ELF-1 (cell line): Measurements from ENCODE around the gene FALEC.

Experiments used
- DNase-seq: peaks from one replicate; pipeline ENCODE4 v3.0.0-alpha.2; 2016; ENCODE audit warnings: low read depth, low spot score

Gene FALEC

DNA sequence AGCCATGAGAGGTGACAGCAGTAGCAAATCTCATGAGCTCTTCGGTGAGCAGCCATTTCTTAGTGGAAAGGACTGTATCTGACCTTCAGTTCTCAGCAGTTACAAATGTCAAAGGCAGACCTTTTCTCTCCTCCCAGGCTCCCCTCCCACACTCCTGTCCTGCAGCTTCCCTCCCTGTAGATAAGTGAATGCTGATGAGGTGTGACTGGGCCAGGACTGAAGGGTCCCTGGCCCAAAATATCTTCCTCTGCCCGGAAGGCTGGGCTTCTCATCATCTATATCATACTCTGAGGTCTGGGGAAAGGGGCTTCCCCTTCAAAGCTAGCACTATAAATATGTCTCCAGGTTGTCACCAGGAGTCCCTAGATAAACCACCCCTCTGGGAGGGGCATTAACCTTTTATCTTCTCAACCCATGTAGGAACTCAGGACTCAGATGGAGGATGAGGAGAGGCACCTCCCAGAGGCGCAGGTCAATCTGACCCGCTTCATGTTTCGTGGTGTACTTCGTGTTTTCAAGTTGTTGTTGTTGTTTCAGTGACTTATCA, 30.0 kb downstream of the FALEC start:
- no peak for DNase-seq

DNA sequence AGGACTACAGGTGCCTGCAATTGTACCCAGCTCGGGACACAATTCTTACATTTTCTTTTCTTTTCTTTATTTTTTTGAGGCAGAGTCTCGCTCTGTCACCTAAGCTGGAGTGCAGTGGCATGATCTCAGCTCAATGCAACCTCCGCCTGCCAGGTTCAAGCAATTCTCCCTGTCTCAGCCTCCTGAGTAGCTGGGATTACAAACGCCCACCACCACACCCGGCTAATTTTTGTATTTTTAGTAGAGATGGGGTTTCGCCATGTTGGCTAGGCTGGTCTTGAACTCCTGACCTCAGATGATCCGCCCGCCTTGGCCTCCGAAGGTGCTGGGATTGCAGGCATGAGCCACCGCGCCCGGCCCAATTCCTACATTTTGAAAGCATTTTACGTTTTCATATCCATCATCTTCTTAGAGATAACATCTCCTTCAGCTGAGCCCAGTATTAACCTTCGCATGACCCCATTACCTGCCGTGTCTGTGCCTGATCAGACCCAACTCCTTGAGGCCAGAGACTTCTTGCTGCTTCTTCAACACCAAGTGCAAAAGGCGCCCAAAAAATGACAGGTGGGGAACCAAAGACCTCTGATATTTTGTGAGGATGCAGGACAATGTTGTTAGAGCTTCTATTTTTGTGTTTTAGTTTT, 30.9 kb downstream of the FALEC start:
- DNase-seq, result no peak

DNA sequence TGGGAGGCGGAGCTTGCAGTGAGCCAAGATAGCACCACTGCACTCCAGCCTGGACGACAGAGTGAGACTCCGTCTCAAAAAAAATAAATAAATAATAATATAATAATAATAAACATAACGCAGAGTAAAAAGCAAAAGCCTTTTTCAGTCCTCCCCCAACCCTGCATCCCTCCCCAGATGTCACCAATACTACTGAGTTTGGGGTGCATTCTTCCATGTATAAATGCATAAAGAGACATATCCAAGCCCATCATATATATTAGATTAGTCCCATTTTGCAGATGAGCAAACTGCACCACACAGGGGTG, 32.7 kb downstream of the FALEC start:
- no peak for DNase-seq

DNA sequence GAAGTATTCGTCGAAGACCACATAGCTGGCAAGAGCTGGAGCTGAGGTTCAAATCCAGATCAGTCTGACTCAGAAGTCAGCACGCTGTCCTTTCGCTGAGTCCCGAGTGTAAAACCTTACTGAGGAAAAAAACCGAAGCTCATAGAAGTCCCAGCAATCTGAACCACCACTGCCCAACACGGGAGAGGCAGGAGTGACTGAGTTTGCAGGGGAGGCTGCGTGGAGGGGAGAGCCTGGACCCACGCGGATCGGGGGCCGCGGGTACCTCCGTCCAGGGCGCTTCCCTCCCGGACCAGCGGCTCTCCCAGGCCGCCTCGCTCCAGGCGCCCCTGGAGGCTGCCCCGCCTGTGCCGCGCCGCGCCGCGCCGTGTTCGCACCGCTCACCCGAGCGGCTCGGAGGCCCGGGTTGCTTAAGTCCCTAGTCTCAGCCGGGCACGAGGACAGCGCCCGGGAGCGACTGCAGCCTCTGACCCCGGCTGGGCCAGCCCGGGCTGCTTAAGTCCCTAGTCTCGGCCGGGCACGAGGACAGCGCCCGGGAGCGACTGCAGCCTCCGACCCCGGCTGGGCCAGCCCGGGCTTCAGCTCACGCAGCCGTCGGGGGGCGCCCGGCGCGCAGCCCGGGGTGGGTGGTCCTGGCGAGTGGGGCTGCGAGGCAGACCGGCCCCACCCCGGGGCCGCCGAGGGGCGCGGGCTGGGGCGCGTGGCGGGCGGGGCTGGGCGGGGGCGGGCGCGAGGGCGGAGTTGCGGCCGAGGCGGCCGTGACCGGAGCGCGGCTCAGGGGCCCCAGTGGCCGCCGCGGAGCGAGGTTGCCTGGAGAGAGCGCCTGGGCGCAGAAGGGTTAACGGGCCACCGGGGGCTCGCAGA, 33.3 kb downstream of the FALEC start, which contains the start of gene ADAMTSL4:
Gene ADAMTSL4 (plus strand): TSS at position 777 of the 864 bp plus-strand sequence. CDS start 2,881 bp downstream, outside the sequence.
- DNase-seq, result peak; percentile 87

DNA sequence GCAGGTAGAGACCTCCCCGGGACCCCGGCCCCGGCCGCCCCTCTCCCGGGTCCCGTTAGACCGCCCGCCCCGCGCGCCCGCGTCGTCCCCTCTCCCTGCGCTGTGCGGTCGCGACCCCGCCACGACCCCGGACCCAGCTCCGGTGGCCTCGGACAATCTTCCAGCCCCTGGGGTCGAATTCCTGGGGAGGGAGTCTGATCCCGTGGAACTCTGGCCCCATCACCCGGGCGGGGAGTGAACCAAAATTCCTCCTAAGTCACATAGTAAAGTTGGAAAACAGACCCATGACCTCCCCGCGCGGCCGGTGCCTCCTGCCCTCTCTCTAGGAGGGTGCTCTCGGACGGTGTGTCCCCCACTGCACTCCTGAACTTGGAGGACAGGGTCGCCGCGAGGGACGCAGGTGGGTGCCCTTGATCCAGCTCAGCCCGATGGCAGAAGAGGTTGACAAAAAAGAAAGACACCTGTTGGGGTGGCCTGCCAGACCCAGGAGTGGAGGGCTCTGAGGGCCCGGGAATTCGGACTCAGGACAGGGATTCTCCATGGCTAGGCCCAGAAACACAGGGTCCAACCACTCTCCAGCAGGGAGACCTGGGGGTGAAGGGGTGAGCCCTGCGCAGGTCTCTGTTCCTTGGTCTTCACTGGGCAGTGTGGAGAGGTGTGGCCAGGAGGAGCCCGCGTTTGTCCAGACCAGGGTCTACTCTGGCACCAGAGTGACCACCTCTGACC, 34.1 kb downstream of the FALEC start:
- DNase-seq, result peak; percentile 74

DNA sequence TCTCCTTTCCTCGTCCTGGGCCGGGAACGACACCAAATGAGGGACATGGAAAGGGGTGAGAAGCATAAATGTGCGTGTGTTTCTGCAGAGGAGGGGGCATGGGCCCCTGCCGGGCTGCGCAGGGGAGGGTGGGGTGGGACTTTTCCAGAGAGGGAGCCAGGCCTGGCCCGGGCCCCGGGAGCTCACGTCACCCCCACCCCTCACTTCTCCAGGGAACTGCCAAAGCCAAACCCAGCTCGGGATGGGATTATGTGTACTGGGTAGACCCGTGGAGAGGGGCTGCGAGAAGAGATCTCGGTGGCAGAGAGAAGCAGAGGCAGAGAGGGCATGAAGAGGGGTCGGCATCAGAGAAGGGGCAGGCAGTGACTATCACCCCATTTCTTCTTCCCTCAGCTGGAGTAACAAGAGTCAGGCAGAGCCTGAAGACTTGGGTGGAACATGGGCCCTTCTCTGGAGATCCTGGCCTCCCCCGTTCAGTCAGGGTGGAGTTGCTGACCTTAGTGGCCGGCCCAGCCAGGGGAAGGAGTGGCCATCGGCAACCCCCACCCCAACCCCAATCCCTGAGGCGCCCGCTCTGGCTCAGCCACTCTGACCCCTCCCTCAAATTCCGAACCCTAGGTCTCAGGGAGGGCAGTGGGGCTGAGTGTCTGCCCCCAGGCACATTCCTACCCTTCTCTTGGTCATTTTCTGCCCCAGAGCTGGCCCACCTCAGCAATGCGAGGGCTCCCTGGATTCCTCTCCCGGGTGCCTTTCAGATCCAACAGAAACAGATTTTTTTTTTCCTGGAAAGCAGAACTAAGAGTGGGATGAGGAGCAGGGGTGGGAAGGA, 34.9 kb downstream of the FALEC start:
- DNase-seq, result peak; percentile 92

DNA sequence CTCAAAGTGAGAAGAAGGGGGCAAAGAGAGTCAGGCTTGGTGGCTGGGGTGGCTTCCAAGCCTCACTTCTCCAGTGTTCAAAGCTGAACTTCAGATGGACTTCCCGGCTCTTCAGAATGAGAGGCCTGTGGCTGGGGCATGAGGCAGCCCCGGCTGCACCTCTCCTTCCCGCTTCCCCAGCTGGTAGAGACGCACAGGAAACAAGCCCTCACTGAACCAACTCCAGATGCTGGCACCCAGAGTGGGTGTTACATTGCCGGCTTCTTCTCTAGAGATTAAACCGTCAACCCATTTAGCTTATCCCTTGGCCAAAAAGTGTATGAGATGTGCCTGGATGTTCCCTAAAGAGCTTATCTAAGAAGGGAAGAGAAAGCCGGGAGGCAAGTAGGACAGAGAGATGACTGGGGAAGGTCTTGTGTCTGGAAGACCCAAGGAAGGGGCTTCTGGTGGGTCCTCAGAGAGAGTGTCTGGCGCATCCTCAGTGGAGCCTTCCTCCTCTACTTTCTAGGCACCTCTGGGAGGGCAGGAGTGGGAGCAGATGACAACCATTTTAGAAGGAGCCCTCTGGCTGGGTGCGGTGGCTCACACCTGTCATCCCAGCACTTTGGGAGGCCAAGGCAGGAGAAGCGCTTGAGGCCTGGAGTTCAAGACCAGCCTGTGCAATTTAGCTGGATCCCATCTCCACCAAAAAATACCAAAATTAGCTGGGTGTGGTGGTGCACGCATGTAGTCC, 35.7 kb downstream of the FALEC start:
- no peak for DNase-seq

DNA sequence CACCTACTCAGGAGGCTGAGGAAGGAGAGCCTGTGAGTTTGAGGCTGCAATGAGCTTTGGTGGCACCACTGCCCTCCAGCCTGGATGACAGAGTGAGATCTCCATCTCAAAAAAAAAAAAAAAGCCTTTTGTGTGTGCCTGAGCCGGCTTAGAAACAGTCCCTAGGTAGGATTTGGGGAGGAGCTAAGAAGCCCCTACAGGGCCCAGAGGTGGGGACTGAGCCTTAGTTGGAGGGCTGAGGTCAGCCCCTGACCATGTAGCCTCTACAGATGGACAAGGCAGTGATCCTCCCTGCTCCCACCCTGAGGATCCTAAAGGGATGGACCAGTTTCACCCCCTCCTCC, 36.2 kb downstream of the FALEC start:
- DNase-seq, result peak; percentile 64

DNA sequence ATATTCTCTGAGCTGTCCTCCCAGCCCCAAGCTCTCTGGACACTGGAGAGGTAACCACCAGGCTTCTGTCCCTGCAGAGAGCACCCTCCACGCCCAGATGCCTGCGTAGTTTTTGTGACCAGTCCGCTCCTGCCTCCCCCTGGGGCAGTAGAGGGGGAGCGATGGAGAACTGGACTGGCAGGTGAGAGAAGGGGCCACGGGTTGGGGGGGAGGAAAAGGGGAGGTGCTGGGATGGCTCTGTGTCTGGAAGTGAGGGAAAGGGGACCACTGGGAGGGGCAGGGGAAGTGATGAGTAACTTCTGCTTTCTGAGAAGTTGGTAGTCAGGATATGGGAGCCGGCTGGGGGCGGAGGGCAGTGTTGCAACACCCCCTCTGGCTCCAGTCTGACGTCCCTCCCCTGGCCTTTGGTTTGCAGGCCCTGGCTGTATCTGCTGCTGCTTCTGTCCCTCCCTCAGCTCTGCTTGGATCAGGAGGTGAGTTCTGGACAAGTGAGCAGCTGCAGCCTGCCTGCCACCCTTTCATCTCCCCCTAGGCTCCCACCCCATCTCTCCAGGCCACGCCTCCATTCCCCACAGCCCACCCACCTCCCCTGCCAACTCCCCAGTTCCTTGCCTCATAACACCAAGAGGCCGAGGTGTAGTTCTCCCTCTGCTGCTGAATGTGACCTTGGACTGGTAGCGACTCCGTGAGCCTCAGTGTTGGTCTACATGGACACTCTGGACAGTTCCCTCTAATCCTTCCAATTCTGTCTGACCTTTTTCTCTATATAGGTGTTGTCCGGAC, 36.8 kb downstream of the FALEC start:
- peak; percentile 88 for DNase-seq

DNA sequence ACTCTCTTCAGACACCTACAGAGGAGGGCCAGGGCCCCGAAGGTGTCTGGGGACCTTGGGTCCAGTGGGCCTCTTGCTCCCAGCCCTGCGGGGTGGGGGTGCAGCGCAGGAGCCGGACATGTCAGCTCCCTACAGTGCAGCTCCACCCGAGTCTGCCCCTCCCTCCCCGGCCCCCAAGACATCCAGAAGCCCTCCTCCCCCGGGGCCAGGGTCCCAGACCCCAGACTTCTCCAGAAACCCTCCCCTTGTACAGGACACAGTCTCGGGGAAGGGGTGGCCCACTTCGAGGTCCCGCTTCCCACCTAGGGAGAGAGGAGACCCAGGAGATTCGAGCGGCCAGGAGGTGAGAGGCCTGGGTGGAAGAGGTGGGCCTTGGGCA, 37.3 kb downstream of the FALEC start:
- DNase-seq, result no peak

DNA sequence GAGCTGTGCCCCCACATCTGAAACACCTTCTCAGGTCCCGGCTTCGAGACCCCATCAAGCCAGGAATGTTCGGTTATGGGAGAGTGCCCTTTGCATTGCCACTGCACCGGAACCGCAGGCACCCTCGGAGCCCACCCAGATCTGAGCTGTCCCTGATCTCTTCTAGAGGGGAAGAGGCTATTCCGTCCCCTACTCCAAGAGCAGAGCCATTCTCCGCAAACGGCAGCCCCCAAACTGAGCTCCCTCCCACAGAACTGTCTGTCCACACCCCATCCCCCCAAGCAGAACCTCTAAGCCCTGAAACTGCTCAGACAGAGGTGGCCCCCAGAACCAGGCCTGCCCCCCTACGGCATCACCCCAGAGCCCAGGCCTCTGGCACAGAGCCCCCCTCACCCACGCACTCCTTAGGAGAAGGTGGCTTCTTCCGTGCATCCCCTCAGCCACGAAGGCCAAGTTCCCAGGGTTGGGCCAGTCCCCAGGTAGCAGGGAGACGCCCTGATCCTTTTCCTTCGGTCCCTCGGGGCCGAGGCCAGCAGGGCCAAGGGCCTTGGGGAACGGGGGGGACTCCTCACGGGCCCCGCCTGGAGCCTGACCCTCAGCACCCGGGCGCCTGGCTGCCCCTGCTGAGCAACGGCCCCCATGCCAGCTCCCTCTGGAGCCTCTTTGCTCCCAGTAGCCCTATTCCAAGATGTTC, 38.0 kb downstream of the FALEC start:
- DNase-seq, result no peak

DNA sequence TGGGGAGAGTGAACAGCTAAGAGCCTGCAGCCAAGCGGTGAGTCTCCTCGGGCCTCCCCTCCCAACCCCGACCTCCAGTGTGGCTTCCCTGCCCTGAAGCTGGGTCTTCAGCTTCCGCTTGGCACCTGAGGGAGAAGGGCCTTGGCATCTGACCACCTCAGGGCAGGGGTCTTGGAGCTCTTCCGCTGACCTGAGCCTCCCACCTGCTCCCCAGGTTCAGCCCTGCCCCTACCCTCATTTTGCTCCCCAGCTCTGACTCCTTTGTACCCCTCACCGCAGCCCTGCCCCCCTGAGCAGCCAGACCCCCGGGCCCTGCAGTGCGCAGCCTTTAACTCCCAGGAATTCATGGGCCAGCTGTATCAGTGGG, 38.5 kb downstream of the FALEC start:
- DNase-seq, result no peak

DNA sequence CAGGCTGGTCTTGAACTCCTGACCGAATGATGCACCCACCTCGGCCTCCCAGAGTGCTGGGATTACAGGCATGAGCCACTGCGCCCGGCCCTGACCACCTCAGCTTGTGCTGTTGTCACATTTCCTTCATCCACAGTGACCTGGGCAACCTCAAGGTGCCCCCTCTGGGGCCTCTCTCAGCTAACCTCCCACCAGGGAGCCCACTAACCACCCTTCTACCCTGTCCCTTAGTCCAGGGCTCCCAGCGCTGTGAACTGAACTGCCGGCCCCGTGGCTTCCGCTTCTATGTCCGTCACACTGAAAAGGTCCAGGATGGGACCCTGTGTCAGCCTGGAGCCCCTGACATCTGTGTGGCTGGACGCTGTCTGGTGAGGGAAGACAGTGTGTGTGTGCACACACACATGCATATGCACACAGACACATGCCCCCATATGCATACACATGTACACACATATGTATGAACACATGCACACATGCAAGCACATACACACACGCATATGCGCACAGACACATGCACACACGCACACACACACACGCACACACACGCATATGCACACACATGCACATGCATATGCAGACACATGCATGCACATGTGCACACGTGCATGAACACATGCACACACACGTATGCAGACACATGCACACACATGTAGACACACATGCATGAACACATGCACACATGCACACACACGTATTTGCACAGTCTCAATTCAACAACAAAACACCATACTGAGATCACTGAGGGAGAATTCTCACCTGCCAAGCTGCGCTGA, 39.8 kb downstream of the FALEC start:
- DNase-seq, result no peak

DNA sequence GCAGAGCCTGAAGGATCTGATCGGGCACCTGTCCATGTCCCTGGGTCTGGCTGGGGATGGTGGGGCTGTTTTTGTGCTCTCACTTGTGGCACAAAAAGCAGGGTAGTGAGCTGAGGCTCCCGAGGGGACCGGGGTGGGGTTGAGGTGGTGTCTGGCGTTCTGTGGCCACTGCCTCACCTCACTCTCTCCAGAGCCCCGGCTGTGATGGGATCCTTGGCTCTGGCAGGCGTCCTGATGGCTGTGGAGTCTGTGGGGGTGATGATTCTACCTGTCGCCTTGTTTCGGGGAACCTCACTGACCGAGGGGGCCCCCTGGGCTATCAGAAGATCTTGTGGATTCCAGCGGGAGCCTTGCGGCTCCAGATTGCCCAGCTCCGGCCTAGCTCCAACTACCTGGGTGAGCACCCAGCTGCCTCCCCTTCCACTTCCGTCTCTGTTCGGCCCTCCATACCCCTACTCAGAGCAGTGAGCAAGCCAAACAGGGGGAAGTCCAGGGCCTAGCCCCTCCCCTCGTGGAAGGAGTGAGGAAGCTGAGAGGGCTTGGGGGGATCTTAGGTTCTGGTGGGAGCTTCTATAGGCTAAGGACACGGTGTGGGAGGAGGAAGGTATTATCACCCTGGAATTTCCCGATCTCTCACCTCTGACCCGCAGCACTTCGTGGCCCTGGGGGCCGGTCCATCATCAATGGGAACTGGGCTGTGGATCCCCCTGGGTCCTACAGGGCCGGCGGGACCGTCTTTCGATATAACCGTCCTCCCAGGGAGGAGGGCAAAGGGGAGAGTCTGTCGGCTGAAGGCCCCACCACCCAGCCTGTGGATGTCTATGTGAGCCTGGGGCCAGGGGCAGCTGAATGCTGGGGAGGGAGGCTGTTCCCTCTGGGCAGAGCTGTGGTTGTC, 40.7 kb downstream of the FALEC start:
- DNase-seq, result peak; percentile 69

DNA sequence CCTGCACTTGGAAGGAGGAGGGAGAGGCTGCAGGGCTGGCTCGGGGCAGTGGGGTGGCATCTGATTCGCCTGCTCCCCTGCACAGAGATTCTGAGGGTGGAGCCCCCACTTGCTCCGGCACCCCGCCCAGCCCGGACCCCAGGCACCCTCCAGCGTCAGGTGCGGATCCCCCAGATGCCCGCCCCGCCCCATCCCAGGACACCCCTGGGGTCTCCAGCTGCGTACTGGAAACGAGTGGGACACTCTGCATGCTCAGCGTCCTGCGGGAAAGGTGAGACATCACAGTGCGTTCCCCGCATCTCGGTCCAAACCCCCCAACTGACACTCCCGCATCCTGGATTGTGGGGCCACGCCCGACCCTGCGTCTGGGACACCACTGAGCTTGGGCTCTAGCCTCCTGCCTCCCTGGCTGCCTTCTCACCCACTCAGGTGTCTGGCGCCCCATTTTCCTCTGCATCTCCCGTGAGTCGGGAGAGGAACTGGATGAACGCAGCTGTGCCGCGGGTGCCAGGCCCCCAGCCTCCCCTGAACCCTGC, 41.6 kb downstream of the FALEC start:
- no peak for DNase-seq

DNA sequence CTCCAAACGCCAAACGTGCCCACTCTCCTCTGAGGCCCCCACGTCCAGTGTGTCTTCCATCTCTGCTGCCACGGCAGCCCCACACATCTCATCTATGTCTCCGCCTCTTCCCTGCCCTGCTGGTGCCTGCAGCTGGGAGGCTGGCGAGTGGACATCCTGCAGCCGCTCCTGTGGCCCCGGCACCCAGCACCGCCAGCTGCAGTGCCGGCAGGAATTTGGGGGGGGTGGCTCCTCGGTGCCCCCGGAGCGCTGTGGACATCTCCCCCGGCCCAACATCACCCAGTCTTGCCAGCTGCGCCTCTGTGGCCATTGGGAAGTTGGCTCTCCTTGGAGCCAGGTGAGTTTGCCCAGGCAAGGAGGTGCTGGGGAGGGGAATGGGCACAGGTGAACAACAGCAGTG, 42.3 kb downstream of the FALEC start:
- no peak for DNase-seq

DNA sequence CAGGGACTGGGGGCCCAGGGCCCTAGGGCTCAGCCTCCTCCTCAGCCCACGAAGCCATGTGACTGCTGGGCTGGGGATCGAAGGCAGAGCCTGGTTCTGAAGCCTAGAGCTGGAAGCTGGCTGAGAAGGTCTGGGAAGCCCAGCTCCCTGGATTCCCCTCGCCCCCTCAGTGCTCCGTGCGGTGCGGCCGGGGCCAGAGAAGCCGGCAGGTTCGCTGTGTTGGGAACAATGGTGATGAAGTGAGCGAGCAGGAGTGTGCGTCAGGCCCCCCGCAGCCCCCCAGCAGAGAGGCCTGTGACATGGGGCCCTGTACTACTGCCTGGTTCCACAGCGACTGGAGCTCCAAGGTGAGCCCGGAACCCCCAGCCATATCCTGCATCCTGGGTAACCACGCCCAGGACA, 42.8 kb downstream of the FALEC start:
- DNase-seq, result no peak
